ENCODE results near the gene RAB6A.

The RAB6A gene

DNA sequence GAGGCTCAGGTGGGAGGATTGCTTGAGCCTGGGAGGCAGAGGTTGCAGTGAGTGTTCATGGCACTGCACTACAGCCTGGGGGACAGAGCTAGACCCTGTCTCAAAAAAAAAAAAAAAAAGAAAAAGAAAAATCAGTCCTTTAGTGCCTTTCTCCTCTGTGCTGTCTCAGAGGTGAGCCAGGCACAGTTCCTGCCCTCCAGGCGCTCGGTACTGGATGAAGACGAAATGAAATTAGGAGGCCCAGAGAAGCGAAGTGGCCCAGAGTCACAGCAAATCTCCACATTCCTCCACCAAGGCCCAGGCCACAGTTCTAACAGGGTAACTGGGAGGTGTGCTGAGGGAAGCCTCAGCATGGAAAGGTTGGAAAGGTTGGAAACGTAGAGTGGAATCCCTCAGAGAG lies 109.6 kb downstream of the RAB6A start:
- Histone ChIP-seq H3K79me1 (ENCODE audit: low read length) (no peaks in the 10 kb centered on the region), H3K9me3 (ENCODE audit: insufficient read depth, low read depth, low read length) (no peaks in the 10 kb centered on the region), H3K36me3 (ENCODE audit: control insufficient read depth in 1 of 2, insufficient read depth in 2 of 2, low read length in 2 of 2) (no peaks in the 10 kb centered on the region), H3K9ac (ENCODE audit: low read length) (no peak overlapping the region), H3K23ac (ENCODE audit: low read length) (no peak overlapping the region), H3K27me3 (ENCODE audit: insufficient read depth, low read length) (peaks cover 4% of the 10 kb centered on the region), H3K14ac (ENCODE audit: low read length) (no peak overlapping the region), H4K8ac (ENCODE audit: low read depth, low read length) (no peak overlapping the region), H3K4ac (ENCODE audit: low read depth, low read length) (no peak overlapping the region), H2AFZ (ENCODE audit: insufficient read depth, low read length, poor library complexity) (no peak overlapping the region), H4K91ac (ENCODE audit: low read depth, low read length) (no peak overlapping the region), H3K27ac (ENCODE audit: low read depth, low read length) (no peak overlapping the region), H2BK120ac (ENCODE audit: insufficient read depth, low read length, poor library complexity) (no peak overlapping the region), H4K12ac (ENCODE audit: low read depth, low read length) (no peak overlapping the region), H3K18ac (ENCODE audit: low read length) (no peak overlapping the region), H2AK5ac (ENCODE audit: low read length) (no peak overlapping the region), H3K79me2 (ENCODE audit: control insufficient read depth, insufficient read depth, low read length, poor library complexity) (no peaks in the 10 kb centered on the region), H3K4me3 (ENCODE audit: low read depth, low read length) (no peak overlapping the region), H2BK12ac (ENCODE audit: low read length) (no peak overlapping the region), H2BK5ac (ENCODE audit: low read depth, low read length, poor library complexity) (no peak overlapping the region), H3K4me2 (ENCODE audit: low read length) (no peak overlapping the region), H3K4me1 (ENCODE audit: control insufficient read depth in 1 of 2, insufficient read depth in 2 of 2, low read length in 2 of 2) (peaks cover 4 to 5% of the 10 kb centered on the region in 2 experiments)
- DNase-seq: no peak
- no CpG with 5 or more reads among the region's 5 CpGs for WGBS (ENCODE audit: extremely low coverage, insufficient coverage, insufficient read length)

DNA sequence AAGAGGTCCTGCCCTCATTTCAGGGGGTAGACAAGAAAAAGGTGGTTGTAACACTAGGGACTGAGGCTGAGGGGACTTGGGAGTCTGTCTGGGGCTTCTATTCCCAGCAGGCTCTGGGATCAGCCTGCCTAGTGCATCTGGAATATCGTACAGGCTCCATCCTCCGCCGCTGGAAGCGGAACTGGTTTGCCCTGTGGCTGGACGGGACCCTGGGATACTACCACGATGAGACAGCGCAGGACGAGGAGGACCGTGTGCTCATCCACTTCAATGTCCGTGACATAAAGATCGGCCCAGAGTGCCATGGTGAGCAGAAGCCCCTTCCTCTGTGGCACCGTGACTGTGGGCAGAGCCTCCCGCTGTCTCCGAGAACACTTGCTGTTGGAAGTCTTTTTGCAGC lies 110.5 kb downstream of the RAB6A start:
- no peak overlapping the region for H4K12ac ChIP-seq (ENCODE audit: low read depth, low read length)
- no peak overlapping the region for H4K8ac ChIP-seq (ENCODE audit: low read depth, low read length)
- no peaks in the 10 kb centered on the region for H3K36me3 ChIP-seq (ENCODE audit: control insufficient read depth in 1 of 2, insufficient read depth in 2 of 2, low read length in 2 of 2)
- no peak overlapping the region for H3K9ac ChIP-seq (ENCODE audit: low read length)
- H3K4me1 ChIP-seq (ENCODE audit: control insufficient read depth in 1 of 2, insufficient read depth in 2 of 2, low read length in 2 of 2): peaks cover 8 to 12% of the 10 kb centered on the region in 2 experiments
- H2AK5ac ChIP-seq (ENCODE audit: low read length): no peak overlapping the region
- no peak overlapping the region for H3K4ac ChIP-seq (ENCODE audit: low read depth, low read length)
- no peak overlapping the region for H2BK5ac ChIP-seq (ENCODE audit: low read depth, low read length, poor library complexity)
- no peak overlapping the region for H3K18ac ChIP-seq (ENCODE audit: low read length)
- DNase-seq: no peak
- no peaks in the 10 kb centered on the region for H3K9me3 ChIP-seq (ENCODE audit: insufficient read depth, low read depth, low read length)
- H3K79me1 ChIP-seq (ENCODE audit: low read length): no peaks in the 10 kb centered on the region
- H2BK12ac ChIP-seq (ENCODE audit: low read length): no peak overlapping the region
- H3K23ac ChIP-seq (ENCODE audit: low read length): no peak overlapping the region
- no peak overlapping the region for H4K91ac ChIP-seq (ENCODE audit: low read depth, low read length)
- H3K4me2 ChIP-seq (ENCODE audit: low read length): no peak overlapping the region
- no peak overlapping the region for H3K27ac ChIP-seq (ENCODE audit: low read depth, low read length)
- no peak overlapping the region for H3K4me3 ChIP-seq (ENCODE audit: low read depth, low read length)
- no peak overlapping the region for H2BK120ac ChIP-seq (ENCODE audit: insufficient read depth, low read length, poor library complexity)
- WGBS (ENCODE audit: extremely low coverage, insufficient coverage, insufficient read length): no CpG with 5 or more reads among the region's 14 CpGs
- no peak overlapping the region for H3K14ac ChIP-seq (ENCODE audit: low read length)
- H3K79me2 ChIP-seq (ENCODE audit: control insufficient read depth, insufficient read depth, low read length, poor library complexity): no peaks in the 10 kb centered on the region
- H2AFZ ChIP-seq (ENCODE audit: insufficient read depth, low read length, poor library complexity): no peak overlapping the region
- peaks cover 12% of the 10 kb centered on the region for H3K27me3 ChIP-seq (ENCODE audit: insufficient read depth, low read length)

DNA sequence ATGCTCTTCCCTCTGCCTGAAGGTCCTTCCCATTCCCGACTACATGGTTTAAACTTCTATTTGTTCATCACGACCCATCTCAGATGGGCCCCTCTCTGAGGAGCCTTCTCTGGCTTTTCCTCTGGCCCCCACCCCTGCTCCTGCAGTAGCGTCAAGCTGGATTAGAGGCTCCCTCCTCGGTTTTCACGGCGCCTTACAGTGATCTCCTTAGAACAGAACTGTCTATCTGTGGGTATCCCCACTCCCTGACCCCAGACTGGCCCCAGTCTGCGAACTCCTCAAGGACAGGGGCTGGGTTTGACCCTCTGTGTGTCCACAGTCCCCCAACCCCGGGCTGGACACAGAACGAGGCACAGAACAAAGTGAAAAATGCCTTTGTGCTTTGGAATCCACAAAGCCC lies 111.7 kb downstream of the RAB6A start:
- DNase-seq: no peak
- H4K12ac ChIP-seq (ENCODE audit: low read depth, low read length): no peak overlapping the region

DNA sequence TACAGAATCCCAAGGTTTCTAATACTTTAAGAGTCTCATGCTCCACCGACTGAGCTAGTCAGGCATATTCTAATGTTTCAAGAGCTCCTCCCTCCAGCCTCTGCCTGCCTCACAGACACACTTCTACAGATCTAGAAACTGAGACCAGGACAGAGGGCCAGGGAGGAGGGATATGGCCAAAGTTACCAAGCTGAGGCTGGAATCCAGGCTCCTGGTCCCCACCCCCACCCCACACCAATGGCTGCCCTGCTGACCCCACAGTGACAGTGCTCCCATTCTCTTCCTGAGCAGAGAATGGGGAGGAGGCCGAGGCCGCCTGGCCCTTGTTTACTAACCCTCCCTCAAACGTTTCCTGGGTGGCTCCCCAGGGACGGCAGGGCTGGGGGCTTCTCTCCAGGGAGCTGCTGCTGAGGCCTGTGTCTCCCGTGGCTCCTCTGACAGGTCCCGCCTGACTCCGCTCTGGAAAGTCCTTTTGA lies 112.3 kb downstream of the RAB6A start:
- Histone ChIP-seq H4K12ac (ENCODE audit: low read depth, low read length) (no peak overlapping the region), H3K27me3 (ENCODE audit: insufficient read depth, low read length) (peaks cover 12% of the 10 kb centered on the region), H3K4me2 (ENCODE audit: low read length) (no peak overlapping the region), H3K23ac (ENCODE audit: low read length) (no peak overlapping the region), H3K79me1 (ENCODE audit: low read length) (no peaks in the 10 kb centered on the region), H2AK5ac (ENCODE audit: low read length) (no peak overlapping the region), H3K4ac (ENCODE audit: low read depth, low read length) (no peak overlapping the region), H4K8ac (ENCODE audit: low read depth, low read length) (no peak overlapping the region), H3K9ac (ENCODE audit: low read length) (no peak overlapping the region), H3K27ac (ENCODE audit: low read depth, low read length) (no peak overlapping the region), H3K4me1 (ENCODE audit: control insufficient read depth in 1 of 2, insufficient read depth in 2 of 2, low read length in 2 of 2) (peaks cover 8 to 12% of the 10 kb centered on the region in 2 experiments), H3K14ac (ENCODE audit: low read length) (no peak overlapping the region), H2BK120ac (ENCODE audit: insufficient read depth, low read length, poor library complexity) (no peak overlapping the region), H3K18ac (ENCODE audit: low read length) (no peak overlapping the region), H2BK12ac (ENCODE audit: low read length) (no peak overlapping the region), H3K79me2 (ENCODE audit: control insufficient read depth, insufficient read depth, low read length, poor library complexity) (no peaks in the 10 kb centered on the region), H2AFZ (ENCODE audit: insufficient read depth, low read length, poor library complexity) (no peak overlapping the region), H3K9me3 (ENCODE audit: insufficient read depth, low read depth, low read length) (no peaks in the 10 kb centered on the region), H4K91ac (ENCODE audit: low read depth, low read length) (no peak overlapping the region), H3K36me3 (ENCODE audit: control insufficient read depth in 1 of 2, insufficient read depth in 2 of 2, low read length in 2 of 2) (no peaks in the 10 kb centered on the region), H3K4me3 (ENCODE audit: low read depth, low read length) (no peak overlapping the region), H2BK5ac (ENCODE audit: low read depth, low read length, poor library complexity) (no peak overlapping the region)
- WGBS (ENCODE audit: extremely low coverage, insufficient coverage, insufficient read length): no CpG with 5 or more reads among the region's 8 CpGs
- no peak for DNase-seq

More for the DNA sequence above, 111.7 kb downstream of the RAB6A start:
- Histone ChIP-seq H2BK5ac (ENCODE audit: low read depth, low read length, poor library complexity) (no peak overlapping the region), H3K79me1 (ENCODE audit: low read length) (no peaks in the 10 kb centered on the region), H3K4me2 (ENCODE audit: low read length) (no peak overlapping the region), H3K4me1 (ENCODE audit: control insufficient read depth in 1 of 2, insufficient read depth in 2 of 2, low read length in 2 of 2) (peaks cover 8 to 12% of the 10 kb centered on the region in 2 experiments), H3K36me3 (ENCODE audit: control insufficient read depth in 1 of 2, insufficient read depth in 2 of 2, low read length in 2 of 2) (no peaks in the 10 kb centered on the region), H4K91ac (ENCODE audit: low read depth, low read length) (no peak overlapping the region), H2BK120ac (ENCODE audit: insufficient read depth, low read length, poor library complexity) (no peak overlapping the region), H3K18ac (ENCODE audit: low read length) (no peak overlapping the region), H2BK12ac (ENCODE audit: low read length) (no peak overlapping the region), H3K9ac (ENCODE audit: low read length) (no peak overlapping the region), H3K23ac (ENCODE audit: low read length) (no peak overlapping the region), H3K9me3 (ENCODE audit: insufficient read depth, low read depth, low read length) (no peaks in the 10 kb centered on the region), H3K14ac (ENCODE audit: low read length) (no peak overlapping the region), H3K79me2 (ENCODE audit: control insufficient read depth, insufficient read depth, low read length, poor library complexity) (no peaks in the 10 kb centered on the region), H3K27ac (ENCODE audit: low read depth, low read length) (no peak overlapping the region), H3K4me3 (ENCODE audit: low read depth, low read length) (no peak overlapping the region), H3K27me3 (ENCODE audit: insufficient read depth, low read length) (peaks cover 12% of the 10 kb centered on the region), H2AFZ (ENCODE audit: insufficient read depth, low read length, poor library complexity) (no peak overlapping the region), H2AK5ac (ENCODE audit: low read length) (no peak overlapping the region), H4K8ac (ENCODE audit: low read depth, low read length) (no peak overlapping the region), H3K4ac (ENCODE audit: low read depth, low read length) (no peak overlapping the region)
- WGBS (ENCODE audit: extremely low coverage, insufficient coverage, insufficient read length): no CpG with 5 or more reads among the region's 9 CpGs
